ENCODE data around the gene C9orf153. TPM values are rescaled to one million over a fixed set of nuclear protein-coding genes. Genes with fewer than 3 reads are reported as not detected.

Gene C9orf153
- total RNA-seq, result under 1 TPM in 4 of 6 experiments, not detected in 2; 0.19 to 0.54 (median 0.31) TPM
- long read RNA-seq, result 0 reads

- H3K4me3 ChIP-seq, result no peak within 1 kb of the TSS
- 92% methylated on average over 4 of the region's 8 CpGs for WGBS (ENCODE audit: insufficient coverage, low coverage, low lambda C conversion rate, missing lambda C conversion rate)
- TF ChIP-seq, protein P1, sequence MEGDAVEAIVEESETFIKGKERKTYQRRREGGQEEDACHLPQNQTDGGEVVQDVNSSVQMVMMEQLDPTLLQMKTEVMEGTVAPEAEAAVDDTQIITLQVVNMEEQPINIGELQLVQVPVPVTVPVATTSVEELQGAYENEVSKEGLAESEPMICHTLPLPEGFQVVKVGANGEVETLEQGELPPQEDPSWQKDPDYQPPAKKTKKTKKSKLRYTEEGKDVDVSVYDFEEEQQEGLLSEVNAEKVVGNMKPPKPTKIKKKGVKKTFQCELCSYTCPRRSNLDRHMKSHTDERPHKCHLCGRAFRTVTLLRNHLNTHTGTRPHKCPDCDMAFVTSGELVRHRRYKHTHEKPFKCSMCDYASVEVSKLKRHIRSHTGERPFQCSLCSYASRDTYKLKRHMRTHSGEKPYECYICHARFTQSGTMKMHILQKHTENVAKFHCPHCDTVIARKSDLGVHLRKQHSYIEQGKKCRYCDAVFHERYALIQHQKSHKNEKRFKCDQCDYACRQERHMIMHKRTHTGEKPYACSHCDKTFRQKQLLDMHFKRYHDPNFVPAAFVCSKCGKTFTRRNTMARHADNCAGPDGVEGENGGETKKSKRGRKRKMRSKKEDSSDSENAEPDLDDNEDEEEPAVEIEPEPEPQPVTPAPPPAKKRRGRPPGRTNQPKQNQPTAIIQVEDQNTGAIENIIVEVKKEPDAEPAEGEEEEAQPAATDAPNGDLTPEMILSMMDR (IDR thresholded peaks at IDR 0.05), result no peak
- TF ChIP-seq POLR2A (IDR thresholded peaks at IDR 0.05), result no peak
- H3K36me3 ChIP-seq, result peaks cover 0 to 19% (median 3%) of the 10 kb centered on the region in 4 donors
- DNase-seq (no peak), ATAC-seq (no peak)
- no peaks in the 10 kb centered on the region for H3K4me1 ChIP-seq
- no peaks in the 10 kb centered on the region for H3K27me3 ChIP-seq
- H3K9me3 ChIP-seq, result no peaks in the 10 kb centered on the region
- intact Hi-C loops (cut with DNase I), result no loop called here
- H3K27ac ChIP-seq, result no peak within 1 kb of the TSS
These were observed at the start of gene C9orf153 for GRCh38 chr9:86259557-86259956. Gene C9orf153 (minus strand): TSS chr9:86259657. CDS start chr9:86229603, 30,054 bp downstream.

DNA sequence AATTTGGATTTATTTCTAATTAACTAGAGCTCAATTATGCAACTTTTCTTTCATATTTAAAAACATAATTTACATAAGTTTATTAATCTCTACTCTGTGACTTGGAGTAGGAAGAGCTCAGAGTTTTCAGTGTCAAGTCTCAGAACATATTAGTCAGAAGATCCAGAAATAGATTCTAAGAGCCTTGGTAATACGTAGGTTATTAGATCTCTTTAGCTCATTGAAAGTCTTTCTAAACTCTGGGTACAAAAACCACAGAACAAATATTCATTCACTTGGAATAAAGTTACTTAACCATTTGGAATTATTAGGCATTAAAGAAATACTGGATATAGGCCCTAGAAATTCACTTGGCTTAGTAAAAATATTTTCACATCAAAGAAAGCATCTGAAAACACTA is 49.2 kb upstream of the C9orf153 start:
- no peak for DNase-seq
- H3K36me3 ChIP-seq, result peaks cover 3 to 81% (median 42%) of the 10 kb centered on the region in 4 donors
- WGBS (ENCODE audit: insufficient coverage, low coverage, low lambda C conversion rate, missing lambda C conversion rate), result 79% methylated on average over 1 of the region's 1 CpG
- H3K27me3 ChIP-seq, result no peaks in the 10 kb centered on the region
- TF ChIP-seq, protein P1 (IDR thresholded peaks at IDR 0.05), result no peak
- TF ChIP-seq POLR2A (IDR thresholded peaks at IDR 0.05), result no peak
- no peaks in the 10 kb centered on the region for H3K4me1 ChIP-seq
- no peak overlapping the region for H3K27ac ChIP-seq
- intact Hi-C loops (cut with DNase I), result no loop called here
- H3K9me3 ChIP-seq, result no peaks in the 10 kb centered on the region
- no peak overlapping the region for H3K4me3 ChIP-seq
- ATAC-seq, result no peak

DNA sequence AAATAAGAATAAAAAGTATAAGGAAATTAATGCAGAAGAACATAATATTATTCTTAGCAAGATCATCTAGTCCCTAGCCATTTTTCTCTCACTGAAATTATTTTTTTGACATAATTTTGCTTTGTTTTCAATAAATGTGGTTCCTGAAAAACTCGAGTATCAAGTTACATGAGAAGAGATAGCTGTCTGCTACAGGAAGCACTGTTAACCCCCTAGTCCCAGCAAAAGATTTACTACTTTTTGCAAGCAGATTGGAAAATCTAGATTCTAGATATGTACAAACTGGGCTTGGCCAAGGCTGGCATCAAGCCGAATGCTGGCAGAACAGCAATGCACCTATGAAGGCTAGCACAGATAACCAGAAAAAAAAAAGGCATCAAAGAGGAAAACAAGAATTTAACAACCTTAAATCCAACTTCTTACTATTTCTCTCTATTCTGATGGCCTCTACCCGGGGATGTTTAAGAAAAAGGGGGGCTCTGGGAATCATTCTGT is 44.8 kb upstream of the C9orf153 start:
- Histone ChIP-seq H3K4me3 (no peak overlapping the region), H3K27me3 (no peaks in the 10 kb centered on the region), H3K36me3 (peaks cover 3 to 99% (median 63%) of the 10 kb centered on the region in 4 donors), H3K9me3 (no peaks in the 10 kb centered on the region), H3K4me1 (no peaks in the 10 kb centered on the region), H3K27ac (no peak overlapping the region)
- no peak for ATAC-seq
- TF ChIP-seq POLR2A (IDR thresholded peaks at IDR 0.05), result no peak
- TF ChIP-seq, protein P1 (IDR thresholded peaks at IDR 0.05), result no peak
- no peak for DNase-seq
- intact Hi-C loops (cut with DNase I), result no loop called here
- 50% methylated on average over 3 of the region's 3 CpGs for WGBS (ENCODE audit: insufficient coverage, low coverage, low lambda C conversion rate, missing lambda C conversion rate)

DNA sequence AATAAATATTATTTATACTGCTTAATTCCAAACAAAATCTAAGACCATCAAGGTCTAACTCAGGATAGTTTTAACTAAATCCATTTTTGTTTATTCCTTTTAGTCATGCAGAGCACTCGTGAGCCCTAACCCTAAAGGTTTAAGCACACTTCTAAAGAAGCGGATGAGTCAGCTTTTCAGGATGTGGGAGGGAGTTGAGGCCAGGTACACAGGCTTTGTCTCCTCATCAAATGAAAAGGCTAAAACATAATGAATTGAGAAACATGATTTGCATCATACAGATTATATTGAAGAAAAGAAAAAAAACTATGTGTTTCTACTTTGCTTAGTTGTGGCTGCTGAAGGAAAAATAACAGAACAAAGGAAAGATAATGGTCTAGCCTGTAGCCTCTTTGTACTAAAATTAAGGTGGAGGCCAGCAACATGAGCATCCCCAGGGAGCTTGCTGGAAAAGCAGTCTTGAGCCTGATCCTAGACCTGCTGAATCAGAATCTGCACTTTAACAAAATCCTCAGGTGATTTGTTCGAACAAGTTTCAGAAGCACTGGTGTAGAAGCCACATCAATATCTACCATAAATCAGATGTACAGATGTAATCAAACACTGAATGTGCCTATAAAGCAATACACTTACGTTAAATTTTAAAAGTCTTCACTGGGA is 44.0 kb upstream of the C9orf153 start:
- peaks cover 0 to 99% (median 64%) of the 10 kb centered on the region in 4 donors for H3K36me3 ChIP-seq
- no peak overlapping the region for H3K4me3 ChIP-seq
- DNase-seq (no peak), ATAC-seq (no peak)
- no peak overlapping the region for H3K27ac ChIP-seq
- no peaks in the 10 kb centered on the region for H3K4me1 ChIP-seq
- TF ChIP-seq, protein P1 (IDR thresholded peaks at IDR 0.05), result no peak
- no peak for TF ChIP-seq POLR2A (IDR thresholded peaks at IDR 0.05)
- intact Hi-C loops (cut with DNase I), result no loop called here
- H3K9me3 ChIP-seq, result no peaks in the 10 kb centered on the region
- no peaks in the 10 kb centered on the region for H3K27me3 ChIP-seq
- WGBS (ENCODE audit: insufficient coverage, low coverage, low lambda C conversion rate, missing lambda C conversion rate), result 77% methylated on average over 4 of the region's 4 CpGs
